SU-DHL-6 (cell line): Measurements from ENCODE around the gene FAM227B.

ENCODE experiments used
- CTCF ChIP-seq: fragments of 200-600 bp; sonication (generic); IDR thresholded peaks from one replicate; pipeline ENCODE4 v1.5.1; 2017; ENCODE audit warnings: antibody characterized with exemption, mild to moderate bottlenecking, low read length, moderate library complexity; ENCODE audit not compliant: insufficient read depth, poor library complexity, severe bottlenecking
- EZH2phosphoT487 ChIP-seq: fragments of 200-600 bp; sonication (generic), shearing (Covaris generic); conservative IDR thresholded peaks from 2 replicates; pipeline ENCODE4 v1.6.1; 2018; ENCODE audit warnings: mild to moderate bottlenecking, antibody characterized with exemption, low read length, moderate library complexity, mixed read lengths

- no peak for TF ChIP-seq CTCF
- no peak for TF ChIP-seq EZH2phosphoT487
These were observed 326.7 kb downstream of the FAM227B start for GRCh38 chr15:49293941-49294340.
